Measurements from ENCODE around the gene DTD2.
"Not testable (repeated sequence)": the region's sequence is repeated elsewhere in the genome, so short reads cannot be mapped to it uniquely, and the experiment has no call there.

Gene DTD2

GRCh38 chr14:31441273-31442111 lies 15.8 kb downstream of the DTD2 start:
- DNase-seq = no peak

- no peak for DNase-seq
Observed at GRCh38 chr14:31440280-31440679, 17.0 kb downstream of the DTD2 start.

DNA sequence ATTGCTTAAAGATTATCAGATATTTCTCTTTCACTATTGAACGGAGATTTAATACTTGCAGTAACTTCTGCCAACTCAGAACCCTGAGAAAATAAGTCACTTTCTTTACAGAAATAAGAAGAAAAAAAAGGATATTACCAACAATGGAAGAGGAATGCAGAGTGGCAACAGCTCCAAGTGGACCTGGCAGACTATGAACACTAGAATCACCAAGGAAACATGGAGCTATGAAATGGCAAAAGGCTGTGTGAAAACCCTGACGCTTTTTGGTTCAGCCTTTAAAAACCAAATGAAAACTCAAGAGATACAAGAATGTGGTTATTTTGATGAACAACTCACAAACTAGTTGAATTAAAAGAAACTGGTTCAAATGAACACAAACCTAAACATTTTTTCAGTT lies 17.7 kb downstream of the DTD2 start:
- DNase-seq = no peak

- DNase-seq = not testable (repeated sequence)
Observed at GRCh38 chr14:31437045-31437691, 20.1 kb downstream of the DTD2 start.

DNA sequence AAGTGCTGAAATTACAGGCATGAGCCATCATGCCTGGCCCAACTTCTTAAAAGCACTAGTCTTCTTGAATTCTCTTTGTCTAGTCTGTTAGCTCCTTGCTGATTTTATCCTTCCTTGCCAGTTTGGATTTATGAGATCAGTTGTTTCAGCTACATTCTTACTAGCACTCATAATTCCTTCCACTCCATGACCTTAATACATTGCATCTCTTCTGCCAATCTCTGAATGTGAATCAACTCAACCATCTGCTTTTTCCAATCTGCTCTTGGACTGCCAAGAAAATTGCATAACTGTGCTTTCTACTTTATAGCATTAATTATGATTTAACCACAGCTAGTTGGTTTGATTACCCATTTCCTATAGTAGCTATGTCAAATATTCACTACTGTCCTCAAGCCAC lies 22.0 kb downstream of the DTD2 start:
- no peak for DNase-seq

GRCh38 chr14:31430634-31431264 lies 26.6 kb downstream of the DTD2 start:
- no peak for DNase-seq

GRCh38 chr14:31429791-31430190 lies 27.5 kb downstream of the DTD2 start:
- DNase-seq = no peak

GRCh38 chr14:31428011-31428410 lies 29.3 kb downstream of the DTD2 start:
- DNase-seq = no peak

GRCh38 chr14:31426663-31427062 lies 30.6 kb downstream of the DTD2 start:
- DNase-seq = no peak

- DNase-seq = no peak
Observed at GRCh38 chr14:31425905-31426304, 31.4 kb downstream of the DTD2 start.

GRCh38 chr14:31421200-31421599 lies 36.1 kb downstream of the DTD2 start:
- no peak for DNase-seq

DNA sequence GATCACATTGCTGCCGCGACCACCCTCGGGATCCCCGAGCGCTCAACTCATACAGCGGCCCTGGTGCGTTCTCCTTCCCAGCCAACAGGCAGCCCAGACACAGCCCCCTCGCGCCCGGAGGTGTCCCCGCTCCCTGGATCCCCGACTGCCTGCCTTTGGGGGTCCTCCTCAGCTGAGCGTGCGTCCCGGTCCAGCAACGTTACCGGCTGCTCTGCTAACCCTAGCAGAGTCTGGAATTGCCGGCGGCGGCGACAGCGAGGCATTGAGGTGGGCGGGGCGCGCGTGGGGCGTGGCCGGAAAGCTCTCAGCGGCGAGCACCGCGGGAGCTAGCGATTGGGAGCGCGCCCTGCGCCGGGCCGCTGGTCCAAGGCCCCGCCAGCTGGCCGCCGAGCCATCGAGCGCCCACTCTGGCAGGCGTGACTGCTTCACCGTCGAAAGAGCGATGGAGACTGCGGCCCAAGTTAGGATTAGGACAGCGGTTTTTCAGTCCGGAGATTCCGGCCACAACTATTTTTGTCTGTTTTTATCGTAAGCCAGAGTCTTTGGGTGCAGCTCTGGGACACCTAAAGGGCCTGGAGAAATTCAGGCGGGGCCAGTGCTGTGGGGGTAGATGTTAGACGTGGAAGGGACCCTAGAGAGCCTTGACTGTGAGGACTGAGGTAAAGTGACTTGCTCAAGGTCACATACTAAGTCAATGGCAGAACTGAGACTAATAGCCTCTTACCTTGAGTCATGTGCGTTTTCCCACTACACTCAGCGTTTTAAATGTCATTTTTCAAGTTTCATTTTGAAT lies 36.8 kb downstream of the DTD2 start, which contains the start of gene HEATR5A:
Gene HEATR5A (minus strand): TSS at position 232 of the 793 bp plus-strand sequence. CDS start 17,575 bp downstream, outside the sequence.
- DNase-seq = peak; percentile 100

GRCh38 chr14:31419967-31420318 lies 37.4 kb downstream of the DTD2 start:
- DNase-seq = peak; percentile 80

GRCh38 chr14:31419179-31419966 lies 37.9 kb downstream of the DTD2 start:
- no peak for DNase-seq

DNA sequence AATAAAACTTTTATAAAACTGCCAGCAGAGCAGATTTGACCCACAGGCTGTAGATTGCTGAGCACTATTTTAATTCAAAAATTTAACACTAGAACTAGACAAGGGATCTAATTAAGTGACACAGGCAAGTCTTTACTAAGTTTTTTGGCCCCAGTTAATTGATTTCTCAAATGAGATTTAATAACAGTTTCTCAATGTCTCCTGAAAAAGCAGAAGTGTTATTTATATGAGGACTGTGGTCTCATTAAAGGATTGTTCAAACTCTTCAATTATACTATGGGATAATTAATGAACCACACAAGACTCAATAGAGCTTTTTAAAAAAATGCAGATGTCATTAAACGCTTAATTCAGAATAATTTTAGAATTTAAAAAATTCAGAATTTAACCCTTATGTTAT lies 38.9 kb downstream of the DTD2 start:
- DNase-seq = no peak

- no peak for DNase-seq
Observed at GRCh38 chr14:31414190-31414833, 43.0 kb downstream of the DTD2 start.

DNA sequence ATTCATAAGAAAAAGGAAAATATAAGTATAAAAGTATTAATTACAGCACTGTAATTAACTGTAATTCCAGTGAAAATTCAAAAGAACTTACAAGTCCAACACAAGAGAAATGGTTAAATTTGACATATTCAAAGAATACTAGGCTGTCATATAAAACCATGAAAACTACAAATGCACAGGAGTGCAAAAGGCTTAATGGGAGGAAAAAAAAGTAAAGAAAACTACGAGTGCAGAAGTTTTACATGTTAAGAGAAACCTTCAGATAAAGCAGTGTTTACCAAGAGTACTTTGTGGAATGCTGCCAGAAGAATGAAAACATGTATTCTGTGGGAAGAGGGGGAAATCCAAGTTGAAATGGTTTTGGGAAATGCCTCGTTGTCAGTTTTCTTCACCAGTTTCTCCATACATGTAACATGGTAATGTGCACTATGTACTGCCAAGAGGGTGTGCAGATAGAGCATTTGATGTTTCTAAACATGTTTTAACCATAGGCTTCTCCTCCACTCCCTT lies 46.0 kb downstream of the DTD2 start:
- no peak for DNase-seq

- no peak for DNase-seq
Observed at GRCh38 chr14:31410048-31410650, 47.2 kb downstream of the DTD2 start.

DNA sequence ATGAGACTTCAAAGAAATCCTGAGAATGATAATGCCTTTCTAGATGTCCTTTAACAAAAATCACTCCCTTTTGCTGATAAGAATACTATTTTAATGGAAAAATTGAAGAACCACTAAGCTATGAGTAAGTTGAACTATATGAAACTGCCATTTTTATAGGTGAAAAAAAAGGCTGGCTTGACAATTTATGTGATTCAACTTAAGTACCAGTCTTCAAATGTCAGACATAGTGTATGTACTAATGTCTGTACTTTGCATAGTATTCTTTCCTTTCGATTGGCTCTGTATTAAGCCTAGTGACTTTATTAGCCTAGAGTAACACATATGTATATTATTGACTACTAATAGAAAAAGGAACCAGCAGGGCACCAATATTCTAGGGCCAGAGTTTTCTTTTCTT lies 48.9 kb downstream of the DTD2 start:
- no peak for DNase-seq

DNA sequence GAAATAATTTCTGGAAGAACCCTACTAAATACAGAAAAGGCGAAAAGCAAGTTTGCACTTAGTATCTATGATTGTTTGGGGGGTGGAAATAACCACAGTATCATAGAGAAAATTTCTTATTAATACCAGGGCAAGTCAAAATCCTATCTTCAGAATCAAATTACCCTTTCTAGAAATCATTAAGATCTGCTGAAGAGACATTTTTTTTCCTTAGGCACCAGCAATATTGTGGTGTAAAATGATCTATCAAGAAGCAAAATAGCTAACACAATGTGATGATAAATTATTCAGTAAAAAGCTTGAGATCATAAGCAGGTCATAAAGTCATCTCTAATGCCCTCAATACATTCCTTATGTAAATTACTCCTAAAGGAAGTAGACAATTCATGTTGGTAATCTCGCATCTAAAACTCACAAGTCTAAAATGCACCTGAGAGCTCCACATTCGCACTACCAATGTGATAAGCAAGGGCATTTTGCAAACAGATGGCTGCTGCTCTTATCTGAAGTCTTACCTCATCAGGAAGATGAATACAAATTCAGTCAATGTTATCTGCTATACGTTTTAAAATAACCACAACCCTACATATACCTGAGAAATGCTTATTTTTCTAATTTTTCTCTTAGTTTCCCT lies 51.6 kb downstream of the DTD2 start:
- DNase-seq = peak; percentile 54

GRCh38 chr14:31405106-31405505 lies 52.2 kb downstream of the DTD2 start:
- no peak for DNase-seq

All from NCI-H2029 (cell line).